HepG2 (cell line): ENCODE data around the gene USP36.

Source experiments
- CTCF ChIP-seq: sonication (generic); formaldehyde crosslinking; IDR thresholded peaks from 2 replicates; pipeline ENCODE4 v1.5.0; 2020; ENCODE audit warnings: mild to moderate bottlenecking, missing genetic modification reagents, moderate library complexity
- HBP1 ChIP-seq: IDR thresholded peaks from 2 replicates; pipeline ENCODE4 v1.6.1; 2016; ENCODE audit warnings: low read depth, control low read depth
- SALL2 ChIP-seq: sonication (generic); formaldehyde crosslinking; IDR thresholded peaks from 2 replicates; pipeline ENCODE4 v1.8.1; 2023; ENCODE audit warnings: mild to moderate bottlenecking, missing genetic modification reagents, inconsistent platforms
- SAP130 ChIP-seq: IDR thresholded peaks from 2 replicates; pipeline ENCODE4 v1.6.1; 2016; ENCODE audit warnings: low read depth

GRCh38 chr17:78876094-78876597 lies 35.5 kb upstream of the USP36 start:
- TF ChIP-seq CTCF (CRISPR knock-in tag) (no peak), SALL2 (CRISPR knock-in tag) (no peak), SAP130 (CRISPR knock-in tag) (no peak), HBP1 (CRISPR knock-in tag) (no peak)
